Neural cell (in vitro differentiated cells): ENCODE results near the gene PPFIA4.

Experiments used
- EP300 ChIP-seq: fragments of 450-650 bp; conservative IDR thresholded peaks from 2 replicates; pipeline ENCODE4 v1.6.1; 2014; ENCODE audit warnings: antibody characterized with exemption, mild to moderate bottlenecking, moderate library complexity; ENCODE audit not compliant: poor library complexity, severe bottlenecking
- MXI1 ChIP-seq: fragments of 450-650 bp; conservative IDR thresholded peaks from 2 replicates; pipeline ENCODE4 v1.6.1; 2014; ENCODE audit warnings: antibody characterized with exemption, mild to moderate bottlenecking; ENCODE audit not compliant: poor library complexity, severe bottlenecking
- POLR2AphosphoS5 ChIP-seq: IDR thresholded peaks from 2 replicates; pipeline ENCODE4 v1.6.1; 2012
- TAF1 ChIP-seq: IDR thresholded peaks from 2 replicates; pipeline ENCODE4 v1.6.1; 2012; ENCODE audit warnings: low read depth
- TF ChIP-seq, protein P1 (sequence below): fragments of 450-650 bp; IDR thresholded peaks from 2 replicates; pipeline ENCODE4 v1.5.1; 2014; ENCODE audit warnings: antibody characterized with exemption, mild to moderate bottlenecking, moderate library complexity; ENCODE audit not compliant: poor library complexity, severe bottlenecking
- TF ChIP-seq, protein P2 (sequence below): IDR thresholded peaks from 2 replicates; pipeline ENCODE4 v1.6.1; 2012; ENCODE audit warnings: borderline replicate concordance

DNA sequence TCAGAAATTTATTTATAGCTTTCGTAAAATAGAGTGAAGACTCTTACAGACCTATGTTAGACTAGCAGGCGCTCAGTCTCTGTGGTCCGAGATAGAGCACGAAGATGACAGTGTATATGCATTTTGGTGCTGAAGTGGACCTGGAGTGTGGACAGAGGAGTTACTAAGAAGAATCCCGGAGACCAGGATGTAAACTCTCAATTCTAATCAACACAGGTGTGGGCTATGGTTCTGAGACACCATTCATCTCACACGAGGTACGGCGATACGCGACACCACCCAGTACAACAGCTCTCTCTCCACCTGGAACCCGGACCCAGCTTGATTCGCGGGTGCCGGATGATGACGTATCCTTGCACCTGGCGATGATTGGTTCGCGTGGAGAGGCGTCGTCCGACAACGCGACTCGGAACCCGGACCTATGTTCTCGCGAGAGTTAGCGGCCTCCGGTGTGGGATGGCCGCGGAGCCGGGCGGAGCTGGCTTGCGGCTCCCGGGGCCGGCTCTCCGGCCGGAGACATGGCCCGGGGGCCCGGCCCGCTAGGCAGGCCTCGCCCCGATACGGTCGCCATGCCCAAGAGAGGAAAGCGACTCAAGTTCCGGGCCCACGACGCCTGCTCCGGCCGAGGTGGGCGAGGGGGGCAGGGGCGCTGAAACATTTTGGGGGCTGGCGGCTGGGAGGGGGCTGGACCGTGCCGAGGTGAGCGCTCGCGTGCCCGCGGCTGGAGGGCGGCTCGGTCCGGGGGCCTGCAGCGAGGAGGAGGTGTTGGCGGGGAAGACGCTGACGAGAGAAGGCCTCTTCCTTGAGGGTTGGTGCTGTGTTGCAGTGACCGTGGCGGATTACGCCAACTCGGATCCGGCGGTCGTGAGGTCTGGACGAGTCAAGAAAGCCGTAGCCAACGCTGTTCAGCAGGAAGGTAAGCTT lies 19.1 kb upstream of the PPFIA4 start, which contains the start of gene TMEM183A:
- TF ChIP-seq, protein P1, sequence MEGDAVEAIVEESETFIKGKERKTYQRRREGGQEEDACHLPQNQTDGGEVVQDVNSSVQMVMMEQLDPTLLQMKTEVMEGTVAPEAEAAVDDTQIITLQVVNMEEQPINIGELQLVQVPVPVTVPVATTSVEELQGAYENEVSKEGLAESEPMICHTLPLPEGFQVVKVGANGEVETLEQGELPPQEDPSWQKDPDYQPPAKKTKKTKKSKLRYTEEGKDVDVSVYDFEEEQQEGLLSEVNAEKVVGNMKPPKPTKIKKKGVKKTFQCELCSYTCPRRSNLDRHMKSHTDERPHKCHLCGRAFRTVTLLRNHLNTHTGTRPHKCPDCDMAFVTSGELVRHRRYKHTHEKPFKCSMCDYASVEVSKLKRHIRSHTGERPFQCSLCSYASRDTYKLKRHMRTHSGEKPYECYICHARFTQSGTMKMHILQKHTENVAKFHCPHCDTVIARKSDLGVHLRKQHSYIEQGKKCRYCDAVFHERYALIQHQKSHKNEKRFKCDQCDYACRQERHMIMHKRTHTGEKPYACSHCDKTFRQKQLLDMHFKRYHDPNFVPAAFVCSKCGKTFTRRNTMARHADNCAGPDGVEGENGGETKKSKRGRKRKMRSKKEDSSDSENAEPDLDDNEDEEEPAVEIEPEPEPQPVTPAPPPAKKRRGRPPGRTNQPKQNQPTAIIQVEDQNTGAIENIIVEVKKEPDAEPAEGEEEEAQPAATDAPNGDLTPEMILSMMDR: no peak
- TF ChIP-seq POLR2AphosphoS5 (peak; percentile 99), EP300 (peak; percentile 63), MXI1 (peak; percentile 95), TAF1 (peak; percentile 86)
- TF ChIP-seq, protein P2, sequence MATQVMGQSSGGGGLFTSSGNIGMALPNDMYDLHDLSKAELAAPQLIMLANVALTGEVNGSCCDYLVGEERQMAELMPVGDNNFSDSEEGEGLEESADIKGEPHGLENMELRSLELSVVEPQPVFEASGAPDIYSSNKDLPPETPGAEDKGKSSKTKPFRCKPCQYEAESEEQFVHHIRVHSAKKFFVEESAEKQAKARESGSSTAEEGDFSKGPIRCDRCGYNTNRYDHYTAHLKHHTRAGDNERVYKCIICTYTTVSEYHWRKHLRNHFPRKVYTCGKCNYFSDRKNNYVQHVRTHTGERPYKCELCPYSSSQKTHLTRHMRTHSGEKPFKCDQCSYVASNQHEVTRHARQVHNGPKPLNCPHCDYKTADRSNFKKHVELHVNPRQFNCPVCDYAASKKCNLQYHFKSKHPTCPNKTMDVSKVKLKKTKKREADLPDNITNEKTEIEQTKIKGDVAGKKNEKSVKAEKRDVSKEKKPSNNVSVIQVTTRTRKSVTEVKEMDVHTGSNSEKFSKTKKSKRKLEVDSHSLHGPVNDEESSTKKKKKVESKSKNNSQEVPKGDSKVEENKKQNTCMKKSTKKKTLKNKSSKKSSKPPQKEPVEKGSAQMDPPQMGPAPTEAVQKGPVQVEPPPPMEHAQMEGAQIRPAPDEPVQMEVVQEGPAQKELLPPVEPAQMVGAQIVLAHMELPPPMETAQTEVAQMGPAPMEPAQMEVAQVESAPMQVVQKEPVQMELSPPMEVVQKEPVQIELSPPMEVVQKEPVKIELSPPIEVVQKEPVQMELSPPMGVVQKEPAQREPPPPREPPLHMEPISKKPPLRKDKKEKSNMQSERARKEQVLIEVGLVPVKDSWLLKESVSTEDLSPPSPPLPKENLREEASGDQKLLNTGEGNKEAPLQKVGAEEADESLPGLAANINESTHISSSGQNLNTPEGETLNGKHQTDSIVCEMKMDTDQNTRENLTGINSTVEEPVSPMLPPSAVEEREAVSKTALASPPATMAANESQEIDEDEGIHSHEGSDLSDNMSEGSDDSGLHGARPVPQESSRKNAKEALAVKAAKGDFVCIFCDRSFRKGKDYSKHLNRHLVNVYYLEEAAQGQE: peak; percentile 82
